HepG2 (cell line): ENCODE results near the gene GINS3. TPM values are rescaled to one million over a fixed set of nuclear protein-coding genes. Genes with fewer than 3 reads are reported as not detected.

Source experiments
- CCDC6 ChIP-seq: sonication (generic); formaldehyde crosslinking; IDR thresholded peaks from 2 replicates; pipeline ENCODE4 v1.8.1; 2022; ENCODE audit warnings: mild to moderate bottlenecking, missing genetic modification reagents, moderate library complexity
- EP300 ChIP-seq, 3 experiments: sonication (generic) in 1 of 3; formaldehyde crosslinking in 1 of 3; IDR thresholded peaks; 2 replicates each; pipeline versions ENCODE4 v1.5.1 to v1.6.1; 2011 to 2020; ENCODE audit warnings: low read depth in 2 of 3, low read length in 2 of 3, borderline replicate concordance in 1 of 3, improper control_type of control experiment in 1 of 3, mild to moderate bottlenecking in 1 of 3, missing genetic modification reagents in 1 of 3, moderate library complexity in 1 of 3
- FOXK1 ChIP-seq: sonication (generic); formaldehyde crosslinking; IDR thresholded peaks from 2 replicates; pipeline ENCODE4 v1.4.0; 2020; ENCODE audit warnings: low read depth, missing genetic modification reagents, borderline replicate concordance
- HNF4A ChIP-seq: sonication (generic); formaldehyde crosslinking; IDR thresholded peaks from 2 replicates; pipeline ENCODE4 v1.4.0; 2020; ENCODE audit warnings: missing genetic modification reagents
- MXI1 ChIP-seq: IDR thresholded peaks from 3 replicates; pipeline ENCODE4 v1.6.1; 2012; ENCODE audit warnings: low read depth, low read length, inconsistent platforms, borderline replicate concordance
- PCBP2 ChIP-seq: fragments of 200-400 bp; formaldehyde crosslinking; optimal IDR thresholded peaks from 2 replicates; pipeline ENCODE3; 2018; ENCODE audit warnings: low read length, low read depth; ENCODE audit not compliant: poor library complexity, severe bottlenecking
- SOX5 ChIP-seq: IDR thresholded peaks from 2 replicates; pipeline ENCODE4 v1.6.1; 2016; ENCODE audit warnings: borderline replicate concordance
- TEAD3 ChIP-seq: optimal IDR thresholded peaks from 2 replicates; pipeline ENCODE3; 2016; ENCODE audit warnings: borderline replicate concordance
- THAP11 ChIP-seq: IDR thresholded peaks from 2 replicates; pipeline ENCODE4 v1.6.1; 2016; ENCODE audit warnings: missing biosample characterization, missing genetic modification reagents
- ZBTB33 ChIP-seq: sonication (generic); formaldehyde crosslinking; IDR thresholded peaks from 2 replicates; pipeline ENCODE4 v1.4.0; 2020; ENCODE audit warnings: missing genetic modification reagents
- ZNF143 ChIP-seq: sonication (generic); formaldehyde crosslinking; IDR thresholded peaks from 2 replicates; pipeline ENCODE4 v1.4.0; 2020; ENCODE audit warnings: missing genetic modification reagents
- ZNF652 ChIP-seq: IDR thresholded peaks from 2 replicates; pipeline ENCODE4 v1.6.1; 2016; ENCODE audit warnings: low read depth, borderline replicate concordance
- ZNF704 ChIP-seq: sonication (generic); formaldehyde crosslinking; IDR thresholded peaks from 2 replicates; pipeline ENCODE4 v1.8.1; 2023; ENCODE audit warnings: mild to moderate bottlenecking, inconsistent platforms, moderate library complexity, missing genetic modification reagents, borderline replicate concordance
- ZNF766 ChIP-seq: sonication (generic); formaldehyde crosslinking; IDR thresholded peaks from 2 replicates; pipeline ENCODE4 v1.5.0; 2020; ENCODE audit warnings: missing genetic modification reagents, borderline replicate concordance
- polyA plus RNA-seq, 8 experiments: library from polyadenylated mRNA; depleted of rRNA in 3 of 8; stranded (reverse) in 7 of 8; unstranded in 1 of 8; fragments of >200 nt; fragmentation: Illumina TruSeq in 4 of 8; extraction: Trizol in 4 of 8; gene quantifications; 2 replicates each; pipeline versions ENCODE4 v1.2.1 to v1.2.3, GENCODE V29; 2011 to 2016; ENCODE audit warnings: low read depth in 4 of 8, missing spikeins in 1 of 8, mixed read lengths in 1 of 8; ENCODE audit not compliant: insufficient read depth in 1 of 8
- total RNA-seq, 5 experiments: library from RNA; depleted of rRNA; stranded (reverse); fragments of >200 nt; fragmentation: Illumina TruSeq; extraction: Trizol; gene quantifications; 2 replicates each; pipeline ENCODE4 v1.2.3, GENCODE V29; 2016; ENCODE audit warnings: low read depth in 1 of 5
- TF ChIP-seq, protein P1 (sequence below): sonication (generic); formaldehyde crosslinking; IDR thresholded peaks from 2 replicates; pipeline ENCODE4 v1.5.0; 2020; ENCODE audit warnings: mild to moderate bottlenecking, missing genetic modification reagents, moderate library complexity
- TF ChIP-seq, protein P2 (sequence below): IDR thresholded peaks from 2 replicates; pipeline ENCODE4 v1.6.1; 2018; ENCODE audit warnings: missing genetic modification reagents, mild to moderate bottlenecking, missing compliant biosample characterization

Gene GINS3
- total and polyA plus RNA-seq, 2 of the 13 experiments (the other 11 are each of a cell fraction or from before 2014, with no cell fraction given) = 6.5 to 19.3 TPM

GRCh38 chr16:58392215-58393137, at the start of gene GINS3 (continued):
- TF ChIP-seq HNF4A (CRISPR knock-in tag) (no peak), ZNF652 (CRISPR knock-in tag) (0 out of 2 replicates have a peak, but pooled peaks have one; percentile 30), ZNF704 (peak; percentile 79), SOX5 (peak; percentile 70; the same call in 1 of the 2 replicates), THAP11 (CRISPR knock-in tag) (peak; percentile 97), TEAD3 (CRISPR knock-in tag) (peak; percentile 34), PCBP2 (no peak), MXI1 (peak; percentile 63; the same call in 2 of the 3 replicates), ZNF766 (CRISPR knock-in tag) (no peak; the same call in 1 of the 2 replicates), EP300 (IDR thresholded peaks at IDR 0.05; ENCODE audit: low read depth in 2 of 2, low read length in 2 of 2) (peak in 1 of 2 experiments; percentile 43; a peak in 1 of 4 replicates), EP300 (CRISPR knock-in tag; IDR thresholded peaks at IDR 0.05; ENCODE audit: borderline replicate concordance) (peak; percentile 42; the same call in 1 of the 2 replicates), ZNF143 (peak; percentile 94), ZBTB33 (CRISPR knock-in tag) (peak; percentile 54; the same call in 1 of the 2 replicates), FOXK1 (CRISPR knock-in tag) (peak; percentile 84; the same call in 1 of the 2 replicates), CCDC6 (CRISPR knock-in tag) (peak; percentile 89; the same call in 1 of the 2 replicates)
- TF ChIP-seq, protein P1, sequence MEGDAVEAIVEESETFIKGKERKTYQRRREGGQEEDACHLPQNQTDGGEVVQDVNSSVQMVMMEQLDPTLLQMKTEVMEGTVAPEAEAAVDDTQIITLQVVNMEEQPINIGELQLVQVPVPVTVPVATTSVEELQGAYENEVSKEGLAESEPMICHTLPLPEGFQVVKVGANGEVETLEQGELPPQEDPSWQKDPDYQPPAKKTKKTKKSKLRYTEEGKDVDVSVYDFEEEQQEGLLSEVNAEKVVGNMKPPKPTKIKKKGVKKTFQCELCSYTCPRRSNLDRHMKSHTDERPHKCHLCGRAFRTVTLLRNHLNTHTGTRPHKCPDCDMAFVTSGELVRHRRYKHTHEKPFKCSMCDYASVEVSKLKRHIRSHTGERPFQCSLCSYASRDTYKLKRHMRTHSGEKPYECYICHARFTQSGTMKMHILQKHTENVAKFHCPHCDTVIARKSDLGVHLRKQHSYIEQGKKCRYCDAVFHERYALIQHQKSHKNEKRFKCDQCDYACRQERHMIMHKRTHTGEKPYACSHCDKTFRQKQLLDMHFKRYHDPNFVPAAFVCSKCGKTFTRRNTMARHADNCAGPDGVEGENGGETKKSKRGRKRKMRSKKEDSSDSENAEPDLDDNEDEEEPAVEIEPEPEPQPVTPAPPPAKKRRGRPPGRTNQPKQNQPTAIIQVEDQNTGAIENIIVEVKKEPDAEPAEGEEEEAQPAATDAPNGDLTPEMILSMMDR = no peak
- TF ChIP-seq, protein P2, sequence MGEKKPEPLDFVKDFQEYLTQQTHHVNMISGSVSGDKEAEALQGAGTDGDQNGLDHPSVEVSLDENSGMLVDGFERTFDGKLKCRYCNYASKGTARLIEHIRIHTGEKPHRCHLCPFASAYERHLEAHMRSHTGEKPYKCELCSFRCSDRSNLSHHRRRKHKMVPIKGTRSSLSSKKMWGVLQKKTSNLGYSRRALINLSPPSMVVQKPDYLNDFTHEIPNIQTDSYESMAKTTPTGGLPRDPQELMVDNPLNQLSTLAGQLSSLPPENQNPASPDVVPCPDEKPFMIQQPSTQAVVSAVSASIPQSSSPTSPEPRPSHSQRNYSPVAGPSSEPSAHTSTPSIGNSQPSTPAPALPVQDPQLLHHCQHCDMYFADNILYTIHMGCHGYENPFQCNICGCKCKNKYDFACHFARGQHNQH (CRISPR knock-in tag) = peak; percentile 88; the same call in 1 of the 2 replicates
